ENCODE measurements around the gene IZUMO1.

GRCh38 chr19:48770266-48770665, 23.6 kb upstream of the IZUMO1 start:
- TF ChIP-seq CTCF (conservative IDR thresholded peaks at IDR 0.05; ENCODE audit: low read length) (no peak), EZH2phosphoT487 (IDR thresholded peaks at IDR 0.05; ENCODE audit: borderline replicate concordance) (no peak)

Measured in Loucy (cell line).